Measurements from ENCODE around the gene DIAPH1. TPM values are rescaled to one million over a fixed set of nuclear protein-coding genes. Genes with fewer than 3 reads are reported as not detected.

The DIAPH1 gene
- total RNA-seq, 1 experiment from 2014 or later = 142 TPM

- H3K9ac ChIP-seq (ENCODE audit: low read length) = no peak overlapping the region
- intact Hi-C loops (cut with micrococcal nuclease) = no loop called here
- no peak overlapping the region for H2AFZ ChIP-seq (ENCODE audit: low read depth, low read length, poor library complexity, severe bottlenecking)
- TF ChIP-seq YY1 (IDR thresholded peaks at IDR 0.05; ENCODE audit: extremely low read depth, insufficient replicate concordance, low read depth, low read length) (no peak), ATF3 (IDR thresholded peaks at IDR 0.05) (no peak), POLR2AphosphoS5 (IDR thresholded peaks at IDR 0.05; ENCODE audit: low read depth, low read length) (no peak), SP1 (IDR thresholded peaks at IDR 0.05; ENCODE audit: low read depth) (no peak), RAD21 (IDR thresholded peaks at IDR 0.05; ENCODE audit: low read depth) (no peak), MAX (IDR thresholded peaks at IDR 0.05) (no peak), CEBPB (IDR thresholded peaks at IDR 0.05; ENCODE audit: low read depth) (no peak), TCF7L2 (IDR thresholded peaks at IDR 0.05; ENCODE audit: borderline replicate concordance, extremely low read depth, insufficient read depth, insufficient read length) (no peak), EZH2 (IDR thresholded peaks at IDR 0.05) (no peak), SIN3A (IDR thresholded peaks at IDR 0.05; ENCODE audit: low read depth) (no peak), CBX3 (IDR thresholded peaks at IDR 0.05; ENCODE audit: low read depth) (no peak), JUND (IDR thresholded peaks at IDR 0.05) (no peak), FOSL1 (IDR thresholded peaks at IDR 0.05; ENCODE audit: low read depth) (no peak), REST (IDR thresholded peaks at IDR 0.05; ENCODE audit: low read depth) (no peak), EGR1 (IDR thresholded peaks at IDR 0.05; ENCODE audit: low read depth) (no peak)
- TF ChIP-seq, protein P1, sequence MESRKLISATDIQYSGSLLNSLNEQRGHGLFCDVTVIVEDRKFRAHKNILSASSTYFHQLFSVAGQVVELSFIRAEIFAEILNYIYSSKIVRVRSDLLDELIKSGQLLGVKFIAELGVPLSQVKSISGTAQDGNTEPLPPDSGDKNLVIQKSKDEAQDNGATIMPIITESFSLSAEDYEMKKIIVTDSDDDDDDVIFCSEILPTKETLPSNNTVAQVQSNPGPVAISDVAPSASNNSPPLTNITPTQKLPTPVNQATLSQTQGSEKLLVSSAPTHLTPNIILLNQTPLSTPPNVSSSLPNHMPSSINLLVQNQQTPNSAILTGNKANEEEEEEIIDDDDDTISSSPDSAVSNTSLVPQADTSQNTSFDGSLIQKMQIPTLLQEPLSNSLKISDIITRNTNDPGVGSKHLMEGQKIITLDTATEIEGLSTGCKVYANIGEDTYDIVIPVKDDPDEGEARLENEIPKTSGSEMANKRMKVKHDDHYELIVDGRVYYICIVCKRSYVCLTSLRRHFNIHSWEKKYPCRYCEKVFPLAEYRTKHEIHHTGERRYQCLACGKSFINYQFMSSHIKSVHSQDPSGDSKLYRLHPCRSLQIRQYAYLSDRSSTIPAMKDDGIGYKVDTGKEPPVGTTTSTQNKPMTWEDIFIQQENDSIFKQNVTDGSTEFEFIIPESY (IDR thresholded peaks at IDR 0.05; ENCODE audit: extremely low read depth, insufficient replicate concordance, low read length) = no peak
- TF ChIP-seq, protein P2, sequence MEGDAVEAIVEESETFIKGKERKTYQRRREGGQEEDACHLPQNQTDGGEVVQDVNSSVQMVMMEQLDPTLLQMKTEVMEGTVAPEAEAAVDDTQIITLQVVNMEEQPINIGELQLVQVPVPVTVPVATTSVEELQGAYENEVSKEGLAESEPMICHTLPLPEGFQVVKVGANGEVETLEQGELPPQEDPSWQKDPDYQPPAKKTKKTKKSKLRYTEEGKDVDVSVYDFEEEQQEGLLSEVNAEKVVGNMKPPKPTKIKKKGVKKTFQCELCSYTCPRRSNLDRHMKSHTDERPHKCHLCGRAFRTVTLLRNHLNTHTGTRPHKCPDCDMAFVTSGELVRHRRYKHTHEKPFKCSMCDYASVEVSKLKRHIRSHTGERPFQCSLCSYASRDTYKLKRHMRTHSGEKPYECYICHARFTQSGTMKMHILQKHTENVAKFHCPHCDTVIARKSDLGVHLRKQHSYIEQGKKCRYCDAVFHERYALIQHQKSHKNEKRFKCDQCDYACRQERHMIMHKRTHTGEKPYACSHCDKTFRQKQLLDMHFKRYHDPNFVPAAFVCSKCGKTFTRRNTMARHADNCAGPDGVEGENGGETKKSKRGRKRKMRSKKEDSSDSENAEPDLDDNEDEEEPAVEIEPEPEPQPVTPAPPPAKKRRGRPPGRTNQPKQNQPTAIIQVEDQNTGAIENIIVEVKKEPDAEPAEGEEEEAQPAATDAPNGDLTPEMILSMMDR (IDR thresholded peaks at IDR 0.05 in 2 of 3, conservative IDR thresholded peaks at IDR 0.05 in 1 of 3; ENCODE audit: borderline replicate concordance in 1 of 3, insufficient read depth in 1 of 3, low read depth in 2 of 3, low read length in 2 of 3) = no peak
- POLR2A ChIA-PET = no interaction called here
- no peak overlapping the region for H3K27ac ChIP-seq (ENCODE audit: low read depth, low read length)
- CTCF ChIA-PET = no interaction called here
- H3K36me3 ChIP-seq (ENCODE audit: control insufficient read depth in 1 of 2, insufficient read depth in 2 of 2, low read length in 2 of 2) = peaks cover 34 to 46% of the 10 kb centered on the region in 2 experiments
- BruUV-seq (replicated peaks) = no TSS peak
- H3K79me2 ChIP-seq (ENCODE audit: insufficient read depth, low read length) = peaks cover 48% of the 10 kb centered on the region
- H3K27me3 ChIP-seq (ENCODE audit: insufficient read depth, low read length) = no peaks in the 10 kb centered on the region
- no peaks in the 10 kb centered on the region for H4K20me1 ChIP-seq (ENCODE audit: insufficient read depth)
- no peak overlapping the region for H3K4me3 ChIP-seq (replicated peaks in 1 of 2; ENCODE audit: low read depth in 1 of 2, low read length in 2 of 2)
- ATAC-seq (no peak), DNase-seq (ENCODE audit: low read depth, low spot score) (no peak)
- no peaks in the 10 kb centered on the region for H3K9me2 ChIP-seq (ENCODE audit: insufficient read depth)
- no peaks in the 10 kb centered on the region for H3K9me3 ChIP-seq (ENCODE audit: control insufficient read depth in 1 of 2, insufficient read depth in 1 of 2, low read depth in 1 of 2, low read length in 2 of 2)
- RAD21 ChIA-PET (ENCODE audit: low non-redundant PET in 1 of 2, low total read pairs in 2 of 2, uncharacterized antibody in 2 of 2, unreplicated experiment in 2 of 2) = no interaction called here
- no peak overlapping the region for H3K4me2 ChIP-seq (ENCODE audit: low read length)
- no peaks in the 10 kb centered on the region for H3K4me1 ChIP-seq (ENCODE audit: control insufficient read depth in 1 of 2, insufficient read depth in 2 of 2, low read length in 2 of 2)
Measured at GRCh38 chr5:141585594-141585993, 33.2 kb downstream of the DIAPH1 start.

All from HCT116 (cell line).